ENCODE results near the gene GOLGA6L2.
"Not testable (repeated sequence)": the region's sequence is repeated elsewhere in the genome, so short reads cannot be mapped to it uniquely, and the experiment has no call there.

GOLGA6L2 gene

GRCh38 chr15:23422946-23423708, 23.9 kb downstream of the GOLGA6L2 start:
- DNase-seq = no peak

- no peak for DNase-seq
Observed at GRCh38 chr15:23422099-23422945, 24.7 kb downstream of the GOLGA6L2 start.

GRCh38 chr15:23420806-23421575, 26.1 kb downstream of the GOLGA6L2 start:
- DNase-seq = no peak

GRCh38 chr15:23416349-23417276, 30.4 kb downstream of the GOLGA6L2 start:
- DNase-seq = no peak

GRCh38 chr15:23415866-23416265, 31.2 kb downstream of the GOLGA6L2 start:
- not testable (repeated sequence) for DNase-seq

GRCh38 chr15:23415321-23415865, 31.6 kb downstream of the GOLGA6L2 start:
- no peak for DNase-seq

- DNase-seq = not testable (repeated sequence)
Observed at GRCh38 chr15:23412881-23413600, 34.0 kb downstream of the GOLGA6L2 start.

- DNase-seq = no peak
Observed at GRCh38 chr15:23411841-23412240, 35.2 kb downstream of the GOLGA6L2 start.

GRCh38 chr15:23403550-23403949, 43.5 kb downstream of the GOLGA6L2 start:
- no peak for DNase-seq

GRCh38 chr15:23402544-23402943, 44.5 kb downstream of the GOLGA6L2 start:
- no peak for DNase-seq

- DNase-seq = no peak
Observed at GRCh38 chr15:23402140-23402539, 44.9 kb downstream of the GOLGA6L2 start.

- no peak for DNase-seq
Observed at GRCh38 chr15:23401627-23402026, 45.4 kb downstream of the GOLGA6L2 start.

- DNase-seq = not testable (repeated sequence)
Observed at GRCh38 chr15:23399207-23399606, 47.8 kb downstream of the GOLGA6L2 start.

- DNase-seq = not testable (repeated sequence)
Observed at GRCh38 chr15:23398357-23398756, 48.7 kb downstream of the GOLGA6L2 start.

GRCh38 chr15:23397779-23398178, 49.3 kb downstream of the GOLGA6L2 start:
- DNase-seq = no peak

- DNase-seq = no peak
Observed at GRCh38 chr15:23395832-23396231, 51.2 kb downstream of the GOLGA6L2 start.

- DNase-seq = no peak
Observed at GRCh38 chr15:23395030-23395692, 51.9 kb downstream of the GOLGA6L2 start.

Data from effector CD4-positive, alpha-beta T cell (primary cell).